Endothelial cell of umbilical vein (primary cell): ENCODE results near the gene PRKAG2. TPM values are rescaled to one million over a fixed set of nuclear protein-coding genes. Genes with fewer than 3 reads are reported as not detected.

Source experiments
- BruUV-seq: library from RNA; stranded (reverse); fragments of 400-500 nt; replicated peaks from 2 replicates; lab custom pipeline; 2021; lab: Mats Ljungman, UMichigan
- CTCF ChIA-PET: fragments of 300-600, 350-600 bp; sonication (Branson Sonifier 250); formaldehyde crosslinking; loops from one replicate; lab custom pipeline; 2021; ENCODE audit warnings: antibody characterized with exemption, inconsistent platforms; lab: Charles Lee
- POLR2A ChIA-PET: fragments of 300-600, 350-600 bp; sonication (Branson Sonifier 250); formaldehyde crosslinking; loops from one replicate; lab custom pipeline; 2021; ENCODE audit warnings: antibody characterized with exemption, inconsistent platforms; lab: Charles Lee
- DNase-seq: peaks from one replicate; pipeline ENCODE4 v3.0.0-alpha.2; 2011; ENCODE audit warnings: low read depth, low spot score
- FAIRE-seq: peaks from 2 replicates; lab custom pipeline; 2011; peaks lifted over from hg19 to GRCh38; lab: Jason Lieb, UNC
- H2AFZ ChIP-seq: 2 replicates; pipeline ENCODE4 v1.6.0; 2012; ENCODE audit warnings: low read depth, low read length, control low read depth, inconsistent platforms
- H3K27ac ChIP-seq: 2 replicates; pipeline ENCODE4 v1.5.1; 2011; ENCODE audit warnings: low read depth, mild to moderate bottlenecking, control low read depth, low read length, moderate library complexity; ENCODE audit not compliant: insufficient read depth
- H3K27me3 ChIP-seq, 2 experiments: 2 replicates each; pipeline versions ENCODE4 v1.6.0 to v1.6.1; 2011; ENCODE audit warnings: low read length in 2 of 2, mixed read lengths in 1 of 2; ENCODE audit not compliant: control insufficient read depth in 2 of 2, insufficient read depth in 2 of 2
- H3K36me3 ChIP-seq, 2 experiments: 2 replicates in 1 of 2; 3 replicates in 1 of 2; pipeline ENCODE4 v1.5.1; 2011; ENCODE audit warnings: low read length in 2 of 2, mild to moderate bottlenecking in 1 of 2, moderate library complexity in 1 of 2; ENCODE audit not compliant: control insufficient read depth in 2 of 2, insufficient read depth in 2 of 2; ENCODE audit errors: extremely low read depth in 1 of 2
- H3K4me1 ChIP-seq: 3 replicates; pipeline ENCODE4 v1.5.1; 2011; ENCODE audit warnings: mild to moderate bottlenecking, low read length; ENCODE audit not compliant: control insufficient read depth, insufficient read depth; ENCODE audit errors: extremely low read depth
- H3K4me2 ChIP-seq: 2 replicates; pipeline ENCODE4 v1.6.1; 2011; ENCODE audit warnings: low read length, control low read depth, mixed read lengths; ENCODE audit not compliant: insufficient read depth
- H3K4me3 ChIP-seq, 3 experiments: fragments of 200-600 bp in 1 of 3; sonication (generic), shearing (Covaris generic) in 1 of 3; replicated peaks in 1 of 3; 2 replicates each; pipeline ENCODE4 v1.5.1; 2011 to 2016; ENCODE audit warnings: control low read depth in 3 of 3, low read length in 3 of 3, mild to moderate bottlenecking in 2 of 3, inconsistent platforms in 1 of 3, low read depth in 1 of 3, moderate library complexity in 1 of 3; ENCODE audit not compliant: insufficient read depth in 1 of 3
- H3K79me2 ChIP-seq: 2 replicates; pipeline ENCODE4 v1.6.0; 2012; ENCODE audit warnings: low read length, inconsistent platforms; ENCODE audit not compliant: control insufficient read depth, insufficient read depth
- H3K9ac ChIP-seq: replicated peaks from 2 replicates; pipeline ENCODE3; 2011; ENCODE audit warnings: low read length, control low read depth; ENCODE audit not compliant: insufficient read depth; ENCODE audit errors: extremely low read depth
- H3K9me1 ChIP-seq: replicated peaks from 3 replicates; pipeline ENCODE4 v1.6.0; 2011; ENCODE audit warnings: mild to moderate bottlenecking, low read length; ENCODE audit not compliant: control insufficient read depth, insufficient read depth; ENCODE audit errors: extremely low read depth
- H3K9me3 ChIP-seq: replicated peaks from 2 replicates; pipeline ENCODE4 v1.5.1; 2012; ENCODE audit warnings: low read length, inconsistent platforms; ENCODE audit not compliant: control insufficient read depth, insufficient read depth
- H4K20me1 ChIP-seq: replicated peaks from 2 replicates; pipeline ENCODE3; 2011; ENCODE audit warnings: mild to moderate bottlenecking, low read length; ENCODE audit not compliant: control insufficient read depth, insufficient read depth; ENCODE audit errors: extremely low read depth
- CTCF ChIP-seq, 2 donors: IDR thresholded peaks; 1 replicate in 1 of 2; 2 replicates in 1 of 2; pipeline ENCODE4 v1.5.1; 2011; ENCODE audit warnings: low read length in 2 of 2, mild to moderate bottlenecking in 2 of 2, moderate library complexity in 2 of 2, control low read depth in 1 of 2, inconsistent platforms in 1 of 2, low read depth in 1 of 2; ENCODE audit not compliant: insufficient read depth in 1 of 2; ENCODE audit errors: extremely low read depth in 1 of 2
- EZH2 ChIP-seq: IDR thresholded peaks from 2 replicates; pipeline ENCODE4 v1.6.1; 2012; ENCODE audit warnings: borderline replicate concordance, low read depth, mild to moderate bottlenecking, moderate library complexity, low read length, inconsistent platforms; ENCODE audit not compliant: severe bottlenecking
- FOS ChIP-seq: IDR thresholded peaks from 2 replicates; pipeline ENCODE4 v1.6.1; 2011; ENCODE audit warnings: mild to moderate bottlenecking, low read length, moderate library complexity, borderline replicate concordance; ENCODE audit not compliant: insufficient read depth
- GATA2 ChIP-seq: IDR thresholded peaks from 2 replicates; pipeline ENCODE4 v1.7.0; 2011; ENCODE audit warnings: low read depth, mild to moderate bottlenecking, moderate library complexity, mixed read lengths, low read length; ENCODE audit not compliant: insufficient read length, insufficient read depth
- JUN ChIP-seq: IDR thresholded peaks from 2 replicates; pipeline ENCODE4 v1.6.1; 2011; ENCODE audit warnings: borderline replicate concordance, low read depth; ENCODE audit not compliant: insufficient read length, insufficient read depth
- MYC ChIP-seq: IDR thresholded peaks from one replicate; pipeline ENCODE4 v1.6.1; 2011; ENCODE audit warnings: mild to moderate bottlenecking, low read depth, low read length
- POLR2A ChIP-seq: IDR thresholded peaks from 2 replicates; pipeline ENCODE4 v1.6.1; 2012; ENCODE audit warnings: low read depth, mild to moderate bottlenecking, control low read depth, low read length
- POLR2AphosphoS5 ChIP-seq: IDR thresholded peaks from 2 replicates; pipeline ENCODE4 v1.6.1; 2012; ENCODE audit warnings: low read depth, mild to moderate bottlenecking, control low read depth, low read length, moderate library complexity; ENCODE audit not compliant: insufficient read depth
- dilution Hi-C: fragments of 300-500 bp; cut with MboI; formaldehyde crosslinking; loops from one replicate; pipeline ENCODE4 v1.15.0; 2019; ENCODE audit warnings: low sequenced_read_pairs; ENCODE audit not compliant: extremely low pct_ligation_motif_present
- intact Hi-C: fragments of 100-400 bp; cut with micrococcal nuclease; formaldehyde crosslinking; loops from one replicate; pipeline ENCODE4 v1.10.0; 2022
- polyA plus RNA-seq, 4 experiments: library from polyadenylated mRNA; depleted of rRNA in 3 of 4; stranded (reverse) in 3 of 4; unstranded in 1 of 4; fragments of >200 nt; gene quantifications; 2 replicates each; pipeline versions ENCODE4 v1.2.1 to v1.2.3, GENCODE V29; 2011 to 2012; ENCODE audit warnings: missing spikeins in 1 of 4
- total RNA-seq: library from RNA; stranded (reverse); gene quantifications from 2 replicates; pipeline ENCODE4 v1.2.3, GENCODE V29; 2021
- TF ChIP-seq, protein P1 (sequence below): IDR thresholded peaks from 2 replicates; pipeline ENCODE4 v1.6.1; 2011; ENCODE audit not compliant: insufficient read depth, insufficient read length

The PRKAG2 gene
- total and polyA plus RNA-seq, 2 donors (not counting 3 experiments of a cell fraction or from before 2014, with no cell fraction given), result 19.3 to 51.5 TPM

DNA sequence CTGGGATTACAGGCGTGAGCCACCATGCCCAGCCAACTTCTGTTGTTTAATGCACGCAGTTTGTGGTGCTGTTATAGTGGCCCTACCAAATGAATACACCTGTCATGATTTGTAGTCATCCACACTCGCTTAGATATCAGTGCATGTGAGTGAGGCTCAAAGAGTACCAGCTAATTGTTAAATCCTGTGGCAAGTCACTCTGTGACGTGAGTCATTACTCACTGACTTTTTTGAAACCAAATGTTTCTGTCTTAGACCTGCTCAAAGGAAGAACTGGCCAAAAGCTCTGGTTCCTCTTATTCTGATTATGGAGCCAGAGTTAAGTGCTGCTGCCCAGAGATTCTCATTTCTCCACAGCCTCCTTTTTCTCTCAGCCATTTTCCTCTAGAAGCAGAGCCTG is 109.4 kb downstream of the PRKAG2 start:
- dilution Hi-C loops, result no loop called here
- no peak overlapping the region for H2AFZ ChIP-seq
- FAIRE-seq (no peak), DNase-seq (no peak)
- no peaks in the 10 kb centered on the region for H4K20me1 ChIP-seq
- intact Hi-C loops, result no loop called here
- H3K4me2 ChIP-seq, result no peak overlapping the region
- no TSS peak for BruUV-seq
- H3K27me3 ChIP-seq, result peaks cover 16 to 23% of the 10 kb centered on the region in 2 experiments
- ChIA-PET POLR2A (no interaction called here), CTCF (interaction anchor here (0.7 to 1.4 kb wide), 3 partner anchors 8 to 15 kb away, joined by 3 to 5 read pairs (median 4); no protein-coding TSS in a partner anchor)
- no peaks in the 10 kb centered on the region for H3K4me1 ChIP-seq
- H3K79me2 ChIP-seq, result no peaks in the 10 kb centered on the region
- no peaks in the 10 kb centered on the region for H3K9me3 ChIP-seq
- TF ChIP-seq, protein P1, sequence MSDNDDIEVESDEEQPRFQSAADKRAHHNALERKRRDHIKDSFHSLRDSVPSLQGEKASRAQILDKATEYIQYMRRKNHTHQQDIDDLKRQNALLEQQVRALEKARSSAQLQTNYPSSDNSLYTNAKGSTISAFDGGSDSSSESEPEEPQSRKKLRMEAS, result no peak
- TF ChIP-seq POLR2A, result no peak
- no peak for TF ChIP-seq GATA2
- TF ChIP-seq POLR2AphosphoS5, result no peak
- H3K9ac ChIP-seq, result no peak overlapping the region
- no peaks in the 10 kb centered on the region for H3K9me1 ChIP-seq
- H3K27ac ChIP-seq, result no peak overlapping the region
- no peaks in the 10 kb centered on the region for H3K36me3 ChIP-seq
- H3K4me3 ChIP-seq, result no peak overlapping the region

DNA sequence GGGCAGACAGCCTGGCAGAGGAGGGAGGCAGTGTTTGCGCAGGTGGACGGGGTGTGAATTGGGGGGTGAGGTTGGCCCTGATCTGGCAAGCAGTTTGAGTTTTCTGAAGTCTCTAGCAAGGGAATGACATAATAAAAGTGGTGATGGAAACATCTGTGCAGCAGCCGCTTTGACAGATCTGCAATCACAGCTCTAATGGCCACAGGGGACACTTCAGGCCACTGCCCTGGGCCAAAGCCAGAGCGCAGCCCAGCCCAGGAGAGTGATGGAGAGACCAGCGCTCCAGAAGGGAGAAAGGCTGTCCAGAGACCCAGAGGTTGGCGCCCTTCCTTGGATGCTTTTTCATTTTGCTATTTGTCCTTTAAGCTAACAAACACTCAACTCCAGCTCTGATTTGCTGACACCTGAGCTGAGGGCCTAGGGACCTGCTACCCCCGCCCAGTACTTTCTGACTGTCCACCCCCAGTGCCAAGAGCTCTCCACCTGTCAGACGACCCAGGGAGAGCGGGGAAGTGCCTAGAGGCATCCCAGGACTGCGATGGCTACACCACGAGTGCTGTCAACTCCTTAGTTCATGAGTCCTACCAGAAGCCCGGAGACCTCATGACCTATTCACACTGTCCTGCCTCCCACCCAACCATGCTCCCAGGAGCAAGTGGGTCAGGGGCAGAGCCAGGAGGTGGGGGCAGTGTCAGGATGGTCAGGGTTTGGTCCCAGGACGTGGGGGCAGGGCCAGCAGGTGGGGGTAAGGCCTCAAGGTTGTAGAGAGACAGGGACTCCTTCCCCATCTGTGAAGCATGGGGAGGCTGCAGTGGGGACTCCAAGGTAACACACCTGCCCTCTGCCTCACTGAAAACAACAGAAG is 112.6 kb downstream of the PRKAG2 start:
- H4K20me1 ChIP-seq, result no peaks in the 10 kb centered on the region
- no peak overlapping the region for H3K9ac ChIP-seq
- dilution Hi-C loops (no loop called here), intact Hi-C loops (no loop called here)
- no peak for DNase-seq
- CTCF ChIA-PET, result interaction anchor here (1.2 to 1.5 kb wide), 2 partner anchors 19 to 197 kb away, joined by 3 to 6 read pairs; no protein-coding TSS in a partner anchor
- H3K4me2 ChIP-seq, result no peak overlapping the region
- H3K4me1 ChIP-seq, result no peaks in the 10 kb centered on the region
- no peak for TF ChIP-seq POLR2AphosphoS5
- no peak for TF ChIP-seq CTCF (IDR thresholded peaks at IDR 0.05; ENCODE audit: extremely low read depth in 1 of 2, insufficient read depth in 1 of 2, low read depth in 1 of 2, low read length in 2 of 2)
- TF ChIP-seq EZH2, result no peak
- no peak for TF ChIP-seq JUN
- TF ChIP-seq POLR2A, result no peak
- TF ChIP-seq, protein P1, result no peak
- no peak for TF ChIP-seq MYC
- no peak for TF ChIP-seq GATA2
- TF ChIP-seq FOS, result no peak
- no peak overlapping the region for H2AFZ ChIP-seq
- H3K9me3 ChIP-seq, result no peaks in the 10 kb centered on the region
- no peaks in the 10 kb centered on the region for H3K9me1 ChIP-seq
- no peak for FAIRE-seq
- no peaks in the 10 kb centered on the region for H3K36me3 ChIP-seq
- POLR2A ChIA-PET, result no interaction called here
- H3K4me3 ChIP-seq, result no peak overlapping the region
- H3K27ac ChIP-seq, result no peak overlapping the region
- peaks cover 1 to 7% of the 10 kb centered on the region in 2 experiments for H3K27me3 ChIP-seq
- no peaks in the 10 kb centered on the region for H3K79me2 ChIP-seq
- BruUV-seq, result no TSS peak
